Activated naive CD8-positive, alpha-beta T cell treated with anti-CD3 and anti-CD28 coated beads, Interleukin-2, amount 50 U/mL, for 24 hours (primary cell): ENCODE results near the gene CD82.

Experiments
- ATAC-seq: fragments of 150-1000 bp; cut with Tn5 transposase; one replicate; pipeline ENCODE4 v1.10.0; 2021
- DNase-seq: peaks from one replicate; pipeline ENCODE4 v3.0.0; 2021
- H3K27ac Mint-ChIP-seq: one replicate; pipeline ENCODE4 v1.8.0; 2021; ENCODE audit warnings: mild to moderate bottlenecking, mixed read lengths
- H3K27me3 Mint-ChIP-seq: one replicate; pipeline ENCODE4 v1.8.0; 2021; ENCODE audit warnings: mixed read lengths
- H3K36me3 Mint-ChIP-seq: one replicate; pipeline ENCODE4 v1.8.0; 2021; ENCODE audit warnings: low read depth, mixed read lengths
- H3K4me1 Mint-ChIP-seq: one replicate; pipeline ENCODE4 v1.8.0; 2021; ENCODE audit warnings: mixed read lengths
- H3K4me3 Mint-ChIP-seq: one replicate; pipeline ENCODE4 v1.8.0; 2021; ENCODE audit warnings: mild to moderate bottlenecking, moderate library complexity, mixed read lengths
- H3K9me3 Mint-ChIP-seq: one replicate; pipeline ENCODE4 v1.8.0; 2021; ENCODE audit warnings: mixed read lengths

The CD82 gene

GRCh38 chr11:44573333-44573732, 7.9 kb downstream of the CD82 start:
- Mint-ChIP-seq H3K36me3 (peaks cover 81% of the 10 kb centered on the region), H3K4me3 (peak overlapping the region; percentile 96), H3K9me3 (no peaks in the 10 kb centered on the region)

GRCh38 chr11:44574610-44575287, 9.3 kb downstream of the CD82 start:
- peak overlapping the region; percentile 96 for H3K4me3 Mint-ChIP-seq
- H3K4me1 Mint-ChIP-seq: peaks cover 95% of the 10 kb centered on the region
- no peak for DNase-seq
- H3K27ac Mint-ChIP-seq: peak overlapping the region; percentile 100
- peaks cover 87% of the 10 kb centered on the region for H3K36me3 Mint-ChIP-seq
- no peaks in the 10 kb centered on the region for H3K27me3 Mint-ChIP-seq
- H3K9me3 Mint-ChIP-seq: no peaks in the 10 kb centered on the region
- ATAC-seq: peak; percentile 52

More at GRCh38 chr11:44573333-44573732, 7.9 kb downstream of the CD82 start:
- Mint-ChIP-seq H3K27me3 (no peaks in the 10 kb centered on the region), H3K27ac (peak overlapping the region; percentile 100), H3K4me1 (peaks cover 97% of the 10 kb centered on the region)
- ATAC-seq (peak; percentile 45), DNase-seq (peak; percentile 55)

GRCh38 chr11:44575288-44575672, 9.8 kb downstream of the CD82 start:
- Mint-ChIP-seq H3K36me3 (peaks cover 87% of the 10 kb centered on the region), H3K9me3 (no peaks in the 10 kb centered on the region), H3K27ac (peak overlapping the region; percentile 100), H3K27me3 (no peaks in the 10 kb centered on the region), H3K4me1 (peaks cover 94% of the 10 kb centered on the region), H3K4me3 (peak overlapping the region; percentile 96)
- ATAC-seq (peak; percentile 57), DNase-seq (peak; percentile 67)

GRCh38 chr11:44575962-44576361, 10.5 kb downstream of the CD82 start:
- H3K4me3 Mint-ChIP-seq: peak overlapping the region; percentile 96
- peaks cover 86% of the 10 kb centered on the region for H3K36me3 Mint-ChIP-seq
- ATAC-seq: no peak
- H3K27ac Mint-ChIP-seq: peak overlapping the region; percentile 100
- no peaks in the 10 kb centered on the region for H3K27me3 Mint-ChIP-seq
- DNase-seq: no peak
- H3K4me1 Mint-ChIP-seq: peaks cover 93% of the 10 kb centered on the region
- no peaks in the 10 kb centered on the region for H3K9me3 Mint-ChIP-seq

- H3K4me1 Mint-ChIP-seq: peaks cover 91% of the 10 kb centered on the region
- H3K9me3 Mint-ChIP-seq: no peaks in the 10 kb centered on the region
- DNase-seq (no peak), ATAC-seq (no peak)
- peaks cover 88% of the 10 kb centered on the region for H3K36me3 Mint-ChIP-seq
- H3K27me3 Mint-ChIP-seq: no peaks in the 10 kb centered on the region
- H3K4me3 Mint-ChIP-seq: peak overlapping the region; percentile 96
- peak overlapping the region; percentile 100 for H3K27ac Mint-ChIP-seq
These were observed 11.2 kb downstream of the CD82 start for GRCh38 chr11:44576656-44577055.

- peaks cover 91% of the 10 kb centered on the region for H3K4me1 Mint-ChIP-seq
- ATAC-seq (no peak), DNase-seq (no peak)
- H3K27me3 Mint-ChIP-seq: no peaks in the 10 kb centered on the region
- peaks cover 88% of the 10 kb centered on the region for H3K36me3 Mint-ChIP-seq
- H3K9me3 Mint-ChIP-seq: no peaks in the 10 kb centered on the region
- peak overlapping the region; percentile 47 for H3K4me3 Mint-ChIP-seq
- H3K27ac Mint-ChIP-seq: peak overlapping the region; percentile 100
These were observed 11.9 kb downstream of the CD82 start for GRCh38 chr11:44577231-44577830.

GRCh38 chr11:44578279-44578678, 12.8 kb downstream of the CD82 start:
- no peak for ATAC-seq

GRCh38 chr11:44579302-44579761, 13.9 kb downstream of the CD82 start:
- ATAC-seq (no peak), DNase-seq (no peak)
- H3K27me3 Mint-ChIP-seq: no peaks in the 10 kb centered on the region
- no peak overlapping the region for H3K4me3 Mint-ChIP-seq
- peak overlapping the region; percentile 17 for H3K27ac Mint-ChIP-seq
- peaks cover 80% of the 10 kb centered on the region for H3K4me1 Mint-ChIP-seq
- H3K9me3 Mint-ChIP-seq: no peaks in the 10 kb centered on the region
- H3K36me3 Mint-ChIP-seq: peaks cover 87% of the 10 kb centered on the region

More at GRCh38 chr11:44578279-44578678, 12.8 kb downstream of the CD82 start:
- peak overlapping the region; percentile 100 for H3K27ac Mint-ChIP-seq
- peaks cover 88% of the 10 kb centered on the region for H3K4me1 Mint-ChIP-seq
- H3K36me3 Mint-ChIP-seq: peaks cover 87% of the 10 kb centered on the region
- peak overlapping the region; percentile 41 for H3K4me3 Mint-ChIP-seq
- no peaks in the 10 kb centered on the region for H3K27me3 Mint-ChIP-seq
- H3K9me3 Mint-ChIP-seq: no peaks in the 10 kb centered on the region
- no peak for DNase-seq

- H3K4me1 Mint-ChIP-seq: peaks cover 75% of the 10 kb centered on the region
- peaks cover 90% of the 10 kb centered on the region for H3K36me3 Mint-ChIP-seq
- H3K9me3 Mint-ChIP-seq: no peaks in the 10 kb centered on the region
- H3K4me3 Mint-ChIP-seq: no peak overlapping the region
- H3K27ac Mint-ChIP-seq: no peak overlapping the region
- DNase-seq: no peak
- ATAC-seq: no peak
- H3K27me3 Mint-ChIP-seq: no peaks in the 10 kb centered on the region
These were observed 15.2 kb downstream of the CD82 start for GRCh38 chr11:44580701-44581100.

- H3K27ac Mint-ChIP-seq: no peak overlapping the region
- no peak overlapping the region for H3K4me3 Mint-ChIP-seq
- H3K27me3 Mint-ChIP-seq: no peaks in the 10 kb centered on the region
- ATAC-seq (no peak), DNase-seq (no peak)
- H3K9me3 Mint-ChIP-seq: no peaks in the 10 kb centered on the region
- peaks cover 89% of the 10 kb centered on the region for H3K36me3 Mint-ChIP-seq
- H3K4me1 Mint-ChIP-seq: peaks cover 69% of the 10 kb centered on the region
These were observed 15.8 kb downstream of the CD82 start for GRCh38 chr11:44581246-44581645.

GRCh38 chr11:44582641-44583352, 17.3 kb downstream of the CD82 start:
- Mint-ChIP-seq H3K9me3 (no peaks in the 10 kb centered on the region), H3K36me3 (peaks cover 89% of the 10 kb centered on the region), H3K27ac (peak overlapping the region; percentile 16), H3K4me3 (no peak overlapping the region), H3K4me1 (peaks cover 58% of the 10 kb centered on the region), H3K27me3 (no peaks in the 10 kb centered on the region)
- DNase-seq (no peak), ATAC-seq (no peak)

- H3K27me3 Mint-ChIP-seq: no peaks in the 10 kb centered on the region
- no peaks in the 10 kb centered on the region for H3K9me3 Mint-ChIP-seq
- DNase-seq (no peak), ATAC-seq (no peak)
- H3K4me3 Mint-ChIP-seq: no peak overlapping the region
- peaks cover 54% of the 10 kb centered on the region for H3K4me1 Mint-ChIP-seq
- H3K27ac Mint-ChIP-seq: no peak overlapping the region
- H3K36me3 Mint-ChIP-seq: peaks cover 88% of the 10 kb centered on the region
These were observed 17.8 kb downstream of the CD82 start for GRCh38 chr11:44583353-44583669.

GRCh38 chr11:44585421-44585820, 20.0 kb downstream of the CD82 start:
- no peaks in the 10 kb centered on the region for H3K27me3 Mint-ChIP-seq
- H3K9me3 Mint-ChIP-seq: no peaks in the 10 kb centered on the region
- DNase-seq (no peak), ATAC-seq (no peak)
- H3K4me1 Mint-ChIP-seq: peaks cover 48% of the 10 kb centered on the region
- H3K4me3 Mint-ChIP-seq: no peak overlapping the region
- peak overlapping the region; percentile 46 for H3K27ac Mint-ChIP-seq
- H3K36me3 Mint-ChIP-seq: peaks cover 87% of the 10 kb centered on the region

GRCh38 chr11:44589301-44589700, 23.8 kb downstream of the CD82 start:
- DNase-seq (no peak), ATAC-seq (no peak)
- Mint-ChIP-seq H3K4me3 (no peak overlapping the region), H3K4me1 (peaks cover 55% of the 10 kb centered on the region), H3K27ac (no peak overlapping the region), H3K9me3 (no peaks in the 10 kb centered on the region), H3K36me3 (peaks cover 78% of the 10 kb centered on the region), H3K27me3 (no peaks in the 10 kb centered on the region)

GRCh38 chr11:44590769-44591168, 25.3 kb downstream of the CD82 start:
- DNase-seq (no peak), ATAC-seq (no peak)
- Mint-ChIP-seq H3K4me3 (no peak overlapping the region), H3K27ac (peak overlapping the region; percentile 59), H3K36me3 (peaks cover 77% of the 10 kb centered on the region), H3K4me1 (peaks cover 61% of the 10 kb centered on the region), H3K9me3 (no peaks in the 10 kb centered on the region), H3K27me3 (no peaks in the 10 kb centered on the region)
